Psoas muscle (tissue), 8 donors: Measurements from ENCODE around the gene MAGI1. TPM values are rescaled to one million over a fixed set of nuclear protein-coding genes. Genes with fewer than 3 reads are reported as not detected.

Source experiments
- ATAC-seq, 4 donors: fragments of 200-7000 bp; cut with Tn5 transposase; one replicate each; pipeline ENCODE4 v1.9.1; 2020; ENCODE audit warnings: moderate library complexity in 3 of 4, mild to moderate bottlenecking in 2 of 4
- DNase-seq, 2 donors: peaks; one replicate each; pipeline ENCODE4 v3.0.0-alpha.2; 2020
- H3K27ac ChIP-seq: fragments of 200-600 bp; one replicate; pipeline ENCODE4 v1.8.0; 2022
- H3K27me3 ChIP-seq, 3 donors: fragments of 200-600 bp in 1 of 3; one replicate each; pipeline versions ENCODE4 v1.6.1 to v1.8.0; 2013 to 2022; ENCODE audit warnings: low read length in 2 of 3, mild to moderate bottlenecking in 2 of 3, moderate library complexity in 1 of 3; ENCODE audit not compliant: insufficient read depth in 3 of 3
- H3K36me3 ChIP-seq, 2 donors: fragments of 200-600 bp in 1 of 2; one replicate each; pipeline versions ENCODE4 v1.6.1 to v1.8.0; 2013 to 2022; ENCODE audit warnings: low read depth in 1 of 2, mild to moderate bottlenecking in 1 of 2, moderate library complexity in 1 of 2; ENCODE audit not compliant: insufficient read depth in 1 of 2
- H3K4me1 ChIP-seq: fragments of 200-600 bp; one replicate; pipeline ENCODE4 v1.8.0; 2022
- H3K4me3 ChIP-seq: fragments of 200-600 bp; one replicate; pipeline ENCODE4 v1.8.0; 2022; ENCODE audit warnings: mild to moderate bottlenecking
- H3K9me3 ChIP-seq: fragments of 200-600 bp; one replicate; pipeline ENCODE4 v1.8.0; 2022
- CTCF ChIP-seq: fragments of 200-600 bp; IDR thresholded peaks from one replicate; pipeline ENCODE4 v1.8.0; 2022; ENCODE audit warnings: antibody characterized with exemption
- WGBS, 3 donors: extraction: QIAGEN DNeasy Blood & Tissue Kit; methylation state at CpG; one replicate each; pipeline versions ENCODE4 v1.1.6 to v1.1.7; 2013; 5-methylcytosine and 5-hydroxymethylcytosine counted together
- intact Hi-C, 2 donors: fragments of 100-400 bp; cut with DNase I; formaldehyde crosslinking; loops; one replicate each; pipeline versions ENCODE4 v1.11.0 to v1.14.2; 2022
- polyA plus RNA-seq, 3 donors: library from polyadenylated mRNA; stranded (reverse); fragments of 200-250 nt; gene quantifications; one replicate each; pipeline ENCODE4 v1.2.3, GENCODE V29; 2013
- total RNA-seq, 4 donors: library from RNA; stranded (reverse); fragmentation: NEBNext Ultra II Directional in 2 of 4; extraction: Animal tissue kit (Norgen Biotek cat#: 25700) in 2 of 4; gene quantifications; one replicate each; pipeline versions ENCODE4 v1.2.1 to v1.2.4, GENCODE V29; 2021 to 2023
- donor health status: healthy with polysubstance abuse.
- donor health status: DM: no; HTN: no; CAD: no; lungs with moderate emphysema.
- donor health status: Bipolar disorder and iron deficiency.
- donor health status: healthy.
- donor health status: DM: yes; HTN: yes; CAD: no.
- donor health status: DM: no; HTN: no; CAD: no.
- donor health status: DM: no; HTN: no; CAD: no.
- donor health status: DM: yes; HTN: yes; CAD: no.

Gene MAGI1
- total and polyA plus RNA-seq, 7 donors: 4.5 to 8.1 (median 6.3) TPM

GRCh38 chr3:65351753-65352152 is 687.0 kb downstream of the MAGI1 start:
- H3K9me3 ChIP-seq: no peaks in the 10 kb centered on the region
- H3K4me1 ChIP-seq: no peaks in the 10 kb centered on the region
- intact Hi-C loops: no loop called here
- ATAC-seq (no peak), DNase-seq (no peak)
- H3K27me3 ChIP-seq: no peaks in the 10 kb centered on the region
- no peak overlapping the region for H3K4me3 ChIP-seq
- H3K27ac ChIP-seq: no peak overlapping the region
- H3K36me3 ChIP-seq: peaks cover 0 to 8% of the 10 kb centered on the region in 2 donors
- no peak for TF ChIP-seq CTCF
- WGBS, 3 donors: 54 to 60% (median 56%) methylated on average over 4 of the region's 4 CpGs

- Histone ChIP-seq H3K4me1 (no peaks in the 10 kb centered on the region), H3K27ac (no peak overlapping the region), H3K36me3 (peaks cover 0 to under 1% of the 10 kb centered on the region in 2 donors), H3K9me3 (no peaks in the 10 kb centered on the region), H3K27me3 (no peaks in the 10 kb centered on the region), H3K4me3 (no peak overlapping the region)
- intact Hi-C loops: no loop called here
- ATAC-seq (no peak), DNase-seq (no peak)
- 81 to 87% (median 85%) methylated on average over 5 of the region's 5 CpGs for WGBS, 3 donors
- no peak for TF ChIP-seq CTCF
Measured at GRCh38 chr3:65350801-65351476, 687.8 kb downstream of the MAGI1 start.

GRCh38 chr3:65348398-65348995 is 690.2 kb downstream of the MAGI1 start:
- no peaks in the 10 kb centered on the region for H3K27me3 ChIP-seq
- no peaks in the 10 kb centered on the region for H3K36me3 ChIP-seq
- intact Hi-C loops: no loop called here
- DNase-seq: no peak
- WGBS, 3 donors: 78 to 84% (median 83%) methylated on average over 8 of the region's 8 CpGs
- H3K27ac ChIP-seq: no peak overlapping the region
- no peaks in the 10 kb centered on the region for H3K4me1 ChIP-seq
- no peak for TF ChIP-seq CTCF
- no peaks in the 10 kb centered on the region for H3K9me3 ChIP-seq
- no peak for ATAC-seq
- H3K4me3 ChIP-seq: no peak overlapping the region

GRCh38 chr3:65347166-65347565 is 691.6 kb downstream of the MAGI1 start:
- intact Hi-C loops: no loop called here
- DNase-seq (no peak), ATAC-seq (no peak)
- no peaks in the 10 kb centered on the region for H3K27me3 ChIP-seq
- H3K9me3 ChIP-seq: no peaks in the 10 kb centered on the region
- TF ChIP-seq CTCF: no peak
- H3K36me3 ChIP-seq: no peaks in the 10 kb centered on the region
- 38 to 51% (median 45%) methylated on average over 1 of the region's 1 CpG for WGBS, 3 donors
- no peaks in the 10 kb centered on the region for H3K4me1 ChIP-seq
- H3K4me3 ChIP-seq: no peak overlapping the region
- H3K27ac ChIP-seq: no peak overlapping the region

- H3K36me3 ChIP-seq: no peaks in the 10 kb centered on the region
- TF ChIP-seq CTCF: no peak
- no peaks in the 10 kb centered on the region for H3K9me3 ChIP-seq
- H3K27ac ChIP-seq: no peak overlapping the region
- no peaks in the 10 kb centered on the region for H3K27me3 ChIP-seq
- DNase-seq (no peak), ATAC-seq (no peak)
- H3K4me1 ChIP-seq: no peaks in the 10 kb centered on the region
- 95 to 100% (median 96%) methylated on average over 2 of the region's 2 CpGs for WGBS, 3 donors
- intact Hi-C loops: no loop called here
- H3K4me3 ChIP-seq: no peak overlapping the region
Measured at GRCh38 chr3:65344846-65345245, 693.9 kb downstream of the MAGI1 start.
